ENCODE results near the gene SLC6A18.
"Not testable (repeated sequence)": the region's sequence is repeated elsewhere in the genome, so short reads cannot be mapped to it uniquely, and the experiment has no call there.

The SLC6A18 gene

DNA sequence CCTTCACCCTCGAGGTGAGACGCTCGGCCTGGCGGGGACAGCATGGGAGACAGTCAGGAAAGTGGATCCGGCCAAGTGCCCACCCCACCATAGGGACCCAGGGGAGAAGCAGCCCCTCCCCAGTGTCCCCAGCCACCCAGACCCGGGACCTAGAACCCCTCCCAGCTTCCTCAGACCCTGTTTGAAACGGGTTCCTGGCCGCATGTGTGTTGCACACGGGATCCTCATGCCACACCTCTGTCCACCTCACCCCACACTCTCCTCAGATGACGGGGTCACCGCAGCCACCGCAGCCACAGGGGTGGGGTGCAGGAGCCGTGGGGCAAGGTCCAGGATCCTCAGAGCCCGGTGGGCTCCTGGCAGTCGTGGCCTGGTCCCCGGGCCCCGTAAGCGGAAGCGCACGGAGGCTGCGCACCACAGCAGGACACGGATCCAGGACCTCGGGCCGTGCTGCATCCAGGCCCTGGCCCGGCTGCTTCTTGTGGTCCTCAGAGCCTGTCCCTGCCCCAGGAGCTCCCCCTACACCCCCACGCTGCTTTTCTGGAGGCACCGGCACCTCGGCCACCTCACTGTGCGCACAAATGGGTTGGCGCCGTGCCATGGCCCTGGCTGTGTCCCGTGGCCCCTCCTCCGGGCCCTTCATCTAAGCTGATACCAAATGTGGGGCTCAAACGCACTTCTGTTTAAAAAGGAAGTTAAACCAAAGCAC lies 54.4 kb downstream of the SLC6A18 start:
- no peak for DNase-seq

DNA sequence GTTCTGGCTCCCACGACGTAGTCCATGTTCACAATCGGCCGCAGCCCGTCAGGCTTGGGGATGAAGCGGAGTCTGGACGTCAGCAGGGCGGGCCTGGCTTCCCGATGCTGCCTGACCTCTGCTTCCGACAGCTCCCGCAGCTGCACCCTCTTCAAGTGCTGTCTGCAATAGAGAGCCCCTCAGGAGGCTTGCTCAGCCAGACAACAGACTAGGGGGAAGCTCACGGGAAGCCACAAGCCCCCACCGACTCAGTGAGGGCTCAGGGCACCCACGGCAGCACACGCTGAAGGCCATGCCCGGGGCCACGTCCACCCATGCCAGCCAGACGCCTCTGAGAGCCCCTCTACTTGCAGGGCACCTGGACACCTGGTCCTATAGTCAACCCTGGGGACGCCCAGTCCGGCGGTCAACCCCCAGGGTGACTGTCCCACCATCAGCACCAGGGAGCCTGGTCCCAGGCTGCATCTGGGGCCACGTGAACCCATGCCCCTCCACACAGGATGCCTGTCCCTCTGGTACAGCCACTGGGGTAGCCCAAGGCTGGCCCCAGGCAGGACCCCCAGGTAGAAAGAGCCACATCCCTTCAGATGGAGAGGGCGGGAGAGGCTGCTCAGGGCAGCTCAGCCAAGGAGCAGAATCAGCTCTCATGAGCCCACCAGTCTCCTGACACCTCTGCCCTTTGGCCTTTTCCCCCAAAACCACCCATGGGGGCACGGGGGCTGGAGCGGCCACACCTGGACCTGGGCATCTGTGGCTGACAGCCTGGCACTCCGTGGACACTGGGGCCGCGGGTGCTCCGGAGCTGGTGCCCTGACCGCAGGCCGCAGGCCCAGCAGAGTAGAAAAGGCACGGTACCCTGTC lies 55.2 kb downstream of the SLC6A18 start:
- no peak for DNase-seq

DNA sequence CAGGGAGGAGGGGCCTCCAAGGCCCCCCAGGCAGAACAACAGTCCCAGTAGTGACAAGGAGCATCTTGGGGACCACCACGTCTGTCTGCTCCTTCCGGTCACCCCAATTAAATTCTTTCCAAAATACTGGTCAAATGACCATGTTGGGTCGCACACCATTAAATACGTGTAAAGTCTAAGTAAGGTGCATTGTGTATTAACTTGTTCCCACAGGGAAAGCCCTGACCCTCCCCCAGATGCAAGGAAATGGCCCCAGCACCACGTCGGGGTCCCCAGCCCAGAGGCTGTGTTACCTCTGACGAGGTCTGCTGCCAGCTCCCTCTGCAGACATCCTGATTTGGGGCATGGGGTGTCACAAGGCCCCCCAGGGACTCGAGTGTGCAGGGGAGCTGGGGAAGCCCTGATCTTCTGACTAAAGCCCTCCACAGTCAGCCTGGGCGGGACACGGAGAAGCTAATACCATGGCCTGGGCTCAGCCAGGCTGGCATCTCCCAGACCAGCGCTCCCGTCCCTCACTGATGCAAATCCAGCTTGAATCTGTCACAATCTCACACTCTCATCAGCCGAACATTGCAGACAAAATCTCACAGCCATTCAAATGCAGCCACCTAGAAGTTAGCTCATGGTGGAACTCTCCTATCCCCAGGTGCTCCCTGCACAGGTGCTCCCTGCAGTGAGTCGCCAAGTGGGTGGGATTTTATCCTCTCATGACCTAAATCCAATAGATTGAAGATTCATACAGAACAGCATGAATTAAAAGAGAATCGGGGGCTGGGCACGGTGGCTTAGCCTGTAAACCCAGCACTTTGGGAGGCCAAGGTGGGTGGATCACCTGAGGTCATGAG lies 56.1 kb downstream of the SLC6A18 start:
- no peak for DNase-seq

DNA sequence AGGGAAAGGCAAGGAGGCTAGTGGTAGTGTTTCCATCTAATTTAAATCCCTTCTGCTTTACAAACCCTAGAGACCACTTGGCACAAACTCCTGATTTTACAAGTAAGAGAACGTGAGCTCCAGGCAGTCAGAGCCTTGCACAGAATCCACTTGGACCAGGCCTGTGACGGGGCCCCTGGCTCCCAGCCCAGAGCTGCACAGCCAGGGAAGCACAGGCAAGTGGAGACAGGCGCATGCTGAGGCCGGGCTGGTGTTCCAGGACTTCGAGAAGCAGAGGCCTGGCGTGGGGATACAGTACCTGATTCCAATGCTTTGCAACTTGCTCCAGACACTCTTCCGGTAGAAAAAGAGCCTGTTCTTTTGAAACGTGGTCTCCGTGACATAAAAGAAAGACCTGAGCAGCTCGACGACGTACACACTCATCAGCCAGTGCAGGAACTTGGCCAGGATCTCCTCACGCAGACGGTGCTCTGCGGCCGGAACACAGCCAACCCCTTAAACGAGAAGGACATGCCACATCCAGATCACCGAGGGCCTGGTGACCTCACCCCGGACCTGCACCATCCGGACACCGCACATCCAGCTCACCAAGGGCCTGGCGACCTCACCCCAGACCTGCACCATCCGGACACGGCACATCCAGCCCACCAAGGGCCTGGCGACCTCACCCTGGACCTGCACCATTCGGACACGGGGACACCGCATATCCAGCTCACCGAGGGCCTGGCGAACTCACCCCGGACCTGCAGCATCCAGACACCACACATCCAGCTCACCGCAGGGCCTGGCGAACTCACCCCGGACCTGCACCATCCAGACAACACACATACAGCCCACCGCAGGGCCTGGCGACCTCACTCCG lies 57.2 kb downstream of the SLC6A18 start:
- no peak for DNase-seq

DNA sequence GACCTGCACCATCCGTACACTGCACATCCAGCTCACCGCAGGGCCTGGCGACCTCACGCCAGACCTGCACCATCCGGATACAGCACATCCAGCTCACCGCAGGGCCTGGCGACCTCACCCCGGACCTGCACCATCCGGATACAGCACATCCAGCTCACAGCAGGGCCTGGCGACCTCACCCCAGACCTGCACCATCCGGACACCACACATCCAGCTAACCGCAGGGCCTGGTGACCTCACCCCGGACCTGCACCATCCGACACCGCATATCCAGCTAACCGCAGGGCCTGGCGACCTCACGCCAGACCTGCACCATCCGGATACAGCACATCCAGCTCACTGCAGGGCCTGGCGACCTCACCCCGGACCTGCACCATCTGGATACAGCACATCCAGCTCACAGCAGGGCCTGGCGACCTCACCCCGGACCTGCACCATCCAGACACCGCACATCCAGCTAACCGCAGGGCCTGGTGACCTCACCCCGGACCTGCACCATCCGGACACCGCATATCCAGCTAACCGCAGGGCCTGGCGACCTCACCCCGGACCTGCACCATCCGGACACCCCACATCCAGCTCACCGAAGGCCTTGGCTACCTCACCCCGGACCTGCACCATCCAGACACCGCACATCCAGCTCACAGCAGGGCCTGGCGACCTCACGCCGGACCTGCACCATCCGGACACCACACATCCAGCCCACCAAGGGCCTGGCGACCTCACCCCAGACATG lies 58.0 kb downstream of the SLC6A18 start:
- not testable (repeated sequence) for DNase-seq

DNA sequence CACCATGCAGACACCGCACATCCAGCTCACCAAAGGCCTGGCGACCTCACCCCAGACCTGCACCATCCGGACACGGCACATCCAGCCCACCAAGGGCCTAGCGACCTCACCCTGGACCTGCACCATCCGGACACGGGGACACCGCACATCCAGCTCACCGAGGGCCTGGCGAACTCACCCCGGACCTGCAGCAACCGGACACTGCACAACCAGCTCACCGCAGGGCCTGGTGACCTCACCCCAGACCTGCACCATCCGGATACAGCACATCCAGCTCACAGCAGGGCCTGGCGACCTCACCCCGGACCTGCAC lies 58.5 kb downstream of the SLC6A18 start:
- not testable (repeated sequence) for DNase-seq

DNA sequence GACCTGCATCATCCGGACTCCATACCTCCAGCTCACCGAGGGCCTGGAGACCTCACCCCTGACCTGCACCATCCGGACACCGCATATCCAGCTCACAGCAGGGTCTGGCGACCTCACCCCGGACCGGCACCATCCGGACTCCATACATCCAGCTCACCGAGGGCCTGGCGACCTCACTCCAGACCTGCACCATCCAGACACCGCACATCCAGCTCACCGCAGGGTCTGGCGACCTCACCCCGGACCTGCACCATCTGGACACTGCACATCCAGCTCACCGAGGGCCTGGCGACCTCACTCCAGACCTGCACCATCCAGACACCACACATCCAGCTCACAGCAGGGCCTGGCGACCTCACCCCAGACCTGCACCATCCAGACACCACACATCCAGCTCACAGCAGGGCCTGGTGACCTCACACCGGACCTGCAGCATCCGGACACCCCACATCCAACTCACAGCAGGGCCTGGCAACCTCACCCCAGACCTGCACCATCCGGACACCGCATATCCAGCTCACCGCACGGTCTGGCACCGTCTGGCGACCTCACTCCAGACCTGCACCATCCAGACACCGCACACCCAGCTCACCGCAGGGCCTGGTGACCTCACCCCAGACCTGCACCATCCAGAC lies 59.3 kb downstream of the SLC6A18 start:
- DNase-seq = not testable (repeated sequence)

DNA sequence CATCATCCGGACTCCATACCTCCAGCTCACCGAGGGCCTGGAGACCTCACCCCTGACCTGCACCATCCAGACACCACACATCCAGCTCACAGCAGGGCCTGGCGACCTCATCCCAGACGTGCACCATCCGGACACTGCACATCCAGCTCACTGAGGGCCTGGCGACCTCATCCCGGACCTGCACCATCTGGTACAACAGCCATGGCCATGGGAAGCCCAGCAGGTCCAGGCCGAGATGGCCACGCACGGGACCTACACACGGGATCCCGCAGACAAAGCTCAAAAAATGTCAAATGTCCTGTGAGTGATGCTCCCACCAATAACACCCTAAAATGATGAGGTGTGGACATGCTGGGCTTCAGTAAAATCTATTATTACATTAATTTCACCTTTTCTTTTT lies 60.0 kb downstream of the SLC6A18 start:
- DNase-seq = no peak

DNA sequence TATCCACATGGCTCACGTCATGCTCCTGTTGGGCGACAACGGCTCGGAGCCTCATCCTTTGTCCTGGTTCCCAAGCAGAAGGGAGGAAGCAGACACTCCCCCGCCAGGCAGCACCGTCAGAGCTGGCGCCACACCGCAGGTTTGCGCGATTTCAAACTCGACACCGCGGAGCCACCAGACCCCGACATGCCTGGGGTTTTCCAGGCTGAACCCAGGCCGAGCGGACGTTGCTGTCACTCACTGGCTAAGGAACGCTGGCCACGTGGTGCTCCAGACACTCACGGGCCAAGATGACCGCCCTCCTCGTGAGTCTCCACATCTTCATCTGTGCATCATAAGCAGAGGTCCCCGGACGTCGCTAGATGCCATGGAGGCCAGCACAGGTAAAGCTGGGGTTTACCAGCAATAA lies 60.7 kb downstream of the SLC6A18 start:
- no peak for DNase-seq

DNA sequence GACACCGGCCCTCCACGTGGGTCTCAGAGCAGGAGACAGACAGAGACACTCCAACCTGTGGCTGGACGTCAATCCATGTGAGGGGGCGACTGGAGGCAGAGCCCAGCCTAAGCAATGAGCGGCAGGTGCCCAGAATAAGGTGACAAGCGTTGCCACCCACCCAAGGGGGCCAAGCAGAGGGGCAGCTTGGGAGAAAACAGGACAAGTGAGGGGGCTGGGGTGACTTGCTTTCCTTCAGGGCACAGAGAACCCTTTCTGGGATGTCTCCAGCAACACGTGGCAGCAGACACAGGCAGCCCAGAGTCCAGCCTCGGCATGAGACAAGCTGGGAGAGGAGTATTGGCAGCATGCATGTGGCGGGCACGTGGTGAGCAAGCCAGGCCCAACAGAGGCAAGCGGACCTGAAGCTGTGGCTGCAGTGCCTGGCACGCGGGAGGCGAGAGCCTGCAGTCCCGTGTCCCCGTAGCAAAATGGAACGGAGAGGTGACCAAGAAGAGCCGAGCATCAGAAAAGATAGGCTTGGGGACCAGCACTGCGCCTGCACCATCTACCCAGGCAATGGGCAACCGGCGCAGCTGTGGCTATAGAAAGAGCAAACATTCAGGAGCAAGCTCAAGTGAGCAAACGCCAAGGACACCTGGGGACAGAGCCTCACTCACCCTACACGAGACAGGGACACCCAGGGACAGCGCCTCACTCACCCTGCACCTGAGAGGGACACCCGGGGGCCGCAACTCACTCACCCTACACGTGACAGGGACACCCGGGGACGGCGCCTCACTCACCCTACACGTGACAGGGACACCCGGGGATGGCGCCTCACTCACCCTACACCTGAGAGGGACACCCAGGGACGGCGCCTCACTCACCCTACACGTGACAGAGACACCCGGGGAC lies 63.5 kb downstream of the SLC6A18 start:
- no peak for DNase-seq

DNA sequence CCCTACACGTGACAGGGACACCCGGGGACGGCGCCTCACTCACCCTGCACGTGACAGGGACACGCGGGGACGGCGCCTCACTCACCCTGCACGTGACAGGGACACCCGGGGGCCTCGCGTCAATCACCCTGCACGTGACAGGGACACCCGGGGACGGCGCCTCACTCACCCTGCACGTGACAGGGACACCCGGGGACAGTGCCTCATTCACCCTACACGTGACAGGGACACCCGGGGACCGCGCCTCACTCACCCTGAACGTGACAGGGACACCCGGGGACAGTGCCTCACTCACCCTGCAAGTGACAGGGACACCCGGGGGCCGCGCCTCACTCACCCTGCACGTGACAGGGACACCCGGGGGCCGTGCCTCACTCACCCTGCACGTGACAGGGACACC lies 64.4 kb downstream of the SLC6A18 start:
- DNase-seq = not testable (repeated sequence)

DNA sequence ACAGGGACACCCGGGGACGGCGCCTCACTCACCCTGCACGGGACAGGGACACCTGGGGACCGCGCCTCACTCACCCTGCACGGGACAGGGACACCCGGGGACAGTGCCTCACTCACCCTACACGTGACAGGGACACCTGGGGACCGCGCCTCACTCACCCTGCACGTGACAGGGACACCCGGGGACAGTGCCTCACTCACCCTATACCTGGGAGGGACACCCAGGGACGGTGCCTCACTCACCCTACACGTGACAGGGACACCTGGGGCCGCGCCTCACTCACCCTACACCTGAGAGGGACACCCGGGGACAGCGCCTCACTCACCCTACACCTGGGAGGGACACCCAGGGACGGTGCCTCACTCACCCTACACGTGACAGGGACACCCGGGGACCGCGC lies 65.8 kb downstream of the SLC6A18 start:
- not testable (repeated sequence) for DNase-seq

DNA sequence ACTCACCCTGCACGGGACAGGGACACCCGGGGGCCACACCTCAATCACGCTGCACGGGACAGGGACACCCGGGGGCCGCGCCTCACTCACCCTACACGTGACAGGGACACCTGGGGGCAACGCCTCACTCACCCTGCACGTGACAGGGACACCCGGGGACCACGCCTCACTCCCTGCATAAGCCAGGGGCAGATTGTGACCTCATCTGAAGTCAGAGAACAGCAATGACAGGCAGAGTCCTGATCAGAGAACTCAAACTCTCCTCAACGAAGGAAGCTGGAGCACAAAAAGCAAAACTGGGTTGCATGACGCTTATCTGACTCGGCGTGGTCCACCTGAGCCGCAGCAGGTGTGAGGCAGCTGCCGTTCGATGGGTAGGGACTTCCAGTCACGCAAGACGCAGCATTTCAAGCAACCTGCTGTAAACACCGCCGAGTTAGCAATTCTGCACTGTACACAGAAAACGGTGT lies 66.5 kb downstream of the SLC6A18 start:
- no peak for DNase-seq

DNA sequence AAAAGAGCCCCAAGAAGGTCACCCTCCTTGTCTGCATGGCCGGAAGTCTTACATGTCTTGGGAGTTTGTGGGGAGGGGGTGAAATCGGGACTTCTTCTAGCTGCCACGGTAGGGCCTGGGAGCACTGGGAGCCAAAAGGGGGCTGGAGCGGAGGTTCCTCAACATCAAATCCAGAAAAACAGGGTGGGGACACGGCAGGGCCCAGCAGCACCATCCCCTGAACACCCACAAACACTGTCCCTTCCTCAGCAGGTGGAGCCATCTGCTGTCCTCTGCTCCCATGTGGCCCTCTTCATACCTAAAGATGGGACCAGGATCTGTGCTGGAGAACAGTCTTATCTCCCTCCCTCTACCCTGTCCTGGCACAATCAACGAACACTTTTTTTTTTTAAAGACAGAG lies 67.0 kb downstream of the SLC6A18 start:
- no peak for DNase-seq

DNA sequence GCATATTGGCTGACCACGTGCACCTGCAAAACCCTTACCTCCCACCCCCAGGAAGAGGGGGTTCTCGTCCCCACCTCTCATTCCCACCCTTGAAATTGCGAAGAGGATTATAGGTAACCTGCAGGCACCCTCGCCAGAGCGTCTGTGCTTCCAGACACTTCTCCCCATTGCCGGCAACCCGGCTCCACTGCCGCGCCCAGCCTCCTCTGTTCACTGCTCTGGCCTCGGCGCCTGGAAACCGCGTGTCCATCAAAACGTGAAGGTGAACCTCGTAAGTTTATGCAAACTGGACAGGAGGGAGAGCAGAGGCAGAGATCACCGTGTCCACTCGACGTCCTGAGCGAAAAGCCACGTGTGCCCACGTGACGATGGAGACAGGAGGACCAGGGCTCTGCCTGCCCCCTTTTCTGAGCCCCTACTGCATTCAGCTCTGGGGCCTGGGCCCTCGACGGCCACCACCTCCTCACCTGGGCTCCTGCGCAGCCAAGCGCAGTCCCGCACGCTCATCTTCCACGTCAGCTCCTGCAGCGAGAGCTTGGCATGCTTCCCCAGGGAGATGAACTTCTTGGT lies 67.8 kb downstream of the SLC6A18 start:
- DNase-seq = no peak

DNA sequence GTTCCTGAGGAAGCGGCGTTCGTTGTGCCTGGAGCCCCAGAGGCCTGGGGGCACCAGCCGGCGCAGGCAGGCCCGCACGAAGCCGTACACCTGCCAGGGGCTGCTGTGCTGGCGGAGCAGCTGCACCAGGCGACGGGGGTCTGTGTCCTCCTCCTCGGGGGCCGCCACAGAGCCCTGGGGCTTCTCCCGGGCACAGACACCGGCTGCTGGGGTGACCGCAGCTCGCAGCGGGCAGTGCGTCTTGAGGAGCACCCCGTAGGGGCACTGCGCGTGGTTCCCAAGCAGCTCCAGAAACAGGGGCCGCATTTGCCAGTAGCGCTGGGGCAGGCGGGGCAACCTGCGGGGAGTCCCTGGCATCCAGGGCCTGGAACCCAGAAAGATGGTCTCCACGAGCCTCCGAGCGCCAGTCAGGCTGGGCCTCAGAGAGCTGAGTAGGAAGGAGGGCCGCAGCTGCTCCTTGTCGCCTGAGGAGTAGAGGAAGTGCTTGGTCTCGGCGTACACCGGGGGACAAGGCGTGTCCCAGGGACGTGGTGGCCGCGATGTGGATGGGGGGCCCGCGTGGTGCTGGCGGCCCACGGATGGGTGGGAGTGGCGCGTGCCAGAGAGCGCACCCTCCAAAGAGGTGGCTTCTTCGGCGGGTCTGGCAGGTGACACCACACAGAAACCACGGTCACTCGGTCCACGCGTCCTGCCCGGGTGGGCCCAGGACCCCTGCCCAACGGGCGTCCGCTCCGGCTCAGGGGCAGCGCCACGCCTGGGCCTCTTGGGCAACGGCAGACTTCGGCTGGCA lies 68.4 kb downstream of the SLC6A18 start:
- no peak for DNase-seq

DNA sequence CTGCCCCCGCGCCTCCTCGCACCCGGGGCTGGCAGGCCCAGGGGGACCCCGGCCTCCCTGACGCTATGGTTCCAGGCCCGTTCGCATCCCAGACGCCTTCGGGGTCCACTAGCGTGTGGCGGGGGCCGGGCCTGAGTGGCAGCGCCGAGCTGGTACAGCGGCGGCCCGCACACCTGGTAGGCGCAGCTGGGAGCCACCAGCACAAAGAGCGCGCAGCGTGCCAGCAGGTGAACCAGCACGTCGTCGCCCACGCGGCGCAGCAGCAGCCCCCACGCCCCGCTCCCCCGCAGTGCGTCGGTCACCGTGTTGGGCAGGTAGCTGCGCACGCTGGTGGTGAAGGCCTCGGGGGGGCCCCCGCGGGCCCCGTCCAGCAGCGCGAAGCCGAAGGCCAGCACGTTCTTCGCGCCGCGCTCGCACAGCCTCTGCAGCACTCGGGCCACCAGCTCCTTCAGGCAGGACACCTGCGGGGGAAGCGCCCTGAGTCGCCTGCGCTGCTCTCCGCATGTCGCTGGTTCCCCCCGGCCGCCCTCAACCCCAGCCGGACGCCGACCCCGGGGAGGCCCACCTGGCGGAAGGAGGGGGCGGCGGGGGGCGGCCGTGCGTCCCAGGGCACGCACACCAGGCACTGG lies 69.1 kb downstream of the SLC6A18 start:
- no peak for DNase-seq

All from stimulated activated CD8-positive, alpha-beta memory T cell treated with anti-CD3 and anti-CD28 coated beads, Interleukin-4, amount 100 ng/mL, for 48 hours (primary cell).